AG10803 (cell line): ENCODE data around the gene NTN1.

Experiments
- DNase-seq: peaks from one replicate; pipeline ENCODE4 v3.0.0; 2010; ENCODE audit warnings: low read depth
- H3K4me3 ChIP-seq: 2 replicates; pipeline ENCODE4 v1.5.1; 2011; ENCODE audit warnings: mild to moderate bottlenecking, low read length, control low read depth
- CTCF ChIP-seq: conservative IDR thresholded peaks from 2 replicates; pipeline ENCODE4 v1.5.1; 2011; ENCODE audit warnings: mild to moderate bottlenecking, low read length, control low read depth, inconsistent platforms

NTN1 gene

GRCh38 chr17:9007052-9007714 is 14.1 kb upstream of the NTN1 start:
- no peak for DNase-seq
- no peak for TF ChIP-seq CTCF
- H3K4me3 ChIP-seq, result no peak overlapping the region

- H3K4me3 ChIP-seq, result no peak overlapping the region
- no peak for DNase-seq
- no peak for TF ChIP-seq CTCF
These were observed 12.2 kb upstream of the NTN1 start for GRCh38 chr17:9009096-9009495.

GRCh38 chr17:9009737-9010136 is 11.6 kb upstream of the NTN1 start:
- no peak overlapping the region for H3K4me3 ChIP-seq
- no peak for DNase-seq
- TF ChIP-seq CTCF, result no peak

GRCh38 chr17:9011001-9011400 is 10.3 kb upstream of the NTN1 start:
- no peak for DNase-seq
- TF ChIP-seq CTCF, result no peak
- H3K4me3 ChIP-seq, result no peak overlapping the region

GRCh38 chr17:9016941-9017552 is 4.3 kb upstream of the NTN1 start:
- DNase-seq, result no peak
- TF ChIP-seq CTCF, result no peak
- H3K4me3 ChIP-seq, result no peak overlapping the region

- no peak for DNase-seq
- no peak overlapping the region for H3K4me3 ChIP-seq
- TF ChIP-seq CTCF, result no peak
These were observed 2.6 kb upstream of the NTN1 start for GRCh38 chr17:9018726-9019125.

GRCh38 chr17:9020096-9020823 is 1.1 kb upstream of the NTN1 start:
- peak overlapping the region; percentile 54; the same call in 1 of the 2 replicates for H3K4me3 ChIP-seq
- DNase-seq, result no peak
- TF ChIP-seq CTCF, result no peak
